Activated CD4-positive, alpha-beta T cell treated with anti-CD3 and anti-CD28 coated beads for 36 hours (primary cell): ENCODE measurements around the gene GSTO2. TPM values are rescaled to one million over a fixed set of nuclear protein-coding genes. Genes with fewer than 3 reads are reported as not detected.
A peak's percentile ranks its signal among the peaks of the same experiment; 100 is the strongest.

Experiments used
- ATAC-seq: fragments of 200-7000 bp; cut with Tn5 transposase; one replicate; pipeline ENCODE4 v1.10.0; 2021; ENCODE audit warnings: mild to moderate bottlenecking, moderate library complexity
- CTCF ChIA-PET: fragments of 350-600 bp; sonication (Branson Sonifier 250); formaldehyde crosslinking; loops from one replicate; lab custom pipeline; 2021; ENCODE audit warnings: antibody characterized with exemption; lab: Charles Lee
- POLR2A ChIA-PET: fragments of 350-600 bp; sonication (Branson Sonifier 250); formaldehyde crosslinking; loops from one replicate; lab custom pipeline; 2021; ENCODE audit warnings: antibody characterized with exemption, inconsistent platforms; lab: Charles Lee
- DNase-seq: peaks from one replicate; pipeline ENCODE4 v3.0.0-alpha.2; 2020
- H3K27ac Mint-ChIP-seq: one replicate; pipeline ENCODE4 v1.8.0; 2021; ENCODE audit warnings: mixed read lengths
- H3K27me3 Mint-ChIP-seq: one replicate; pipeline ENCODE4 v1.8.0; 2021; ENCODE audit warnings: mixed read lengths
- H3K36me3 Mint-ChIP-seq: one replicate; pipeline ENCODE4 v1.8.0; 2021; ENCODE audit warnings: low read depth, mixed read lengths
- H3K4me1 Mint-ChIP-seq: one replicate; pipeline ENCODE4 v1.8.0; 2021; ENCODE audit warnings: mixed read lengths
- H3K4me3 Mint-ChIP-seq: one replicate; pipeline ENCODE4 v1.8.0; 2021; ENCODE audit warnings: mild to moderate bottlenecking, moderate library complexity, mixed read lengths
- H3K9me3 Mint-ChIP-seq: one replicate; pipeline ENCODE4 v1.8.0; 2021; ENCODE audit warnings: low read depth, mixed read lengths
- intact Hi-C, 2 experiments: fragments of 100-400 bp; cut with DNase I in 1 of 2; cut with micrococcal nuclease in 1 of 2; formaldehyde crosslinking; loops; one replicate each; pipeline versions ENCODE4 v1.14.2 to v1.15.1; 2022 to 2024; cut with DNase I, micrococcal nuclease
- total RNA-seq, 2 experiments: library from RNA; stranded (reverse); gene quantifications; one replicate each; pipeline ENCODE4 v1.2.3, GENCODE V29; 2021

Gene GSTO2
- total RNA-seq, 2 experiments from 2014 or later: 2.1 to 2.8 TPM

DNA sequence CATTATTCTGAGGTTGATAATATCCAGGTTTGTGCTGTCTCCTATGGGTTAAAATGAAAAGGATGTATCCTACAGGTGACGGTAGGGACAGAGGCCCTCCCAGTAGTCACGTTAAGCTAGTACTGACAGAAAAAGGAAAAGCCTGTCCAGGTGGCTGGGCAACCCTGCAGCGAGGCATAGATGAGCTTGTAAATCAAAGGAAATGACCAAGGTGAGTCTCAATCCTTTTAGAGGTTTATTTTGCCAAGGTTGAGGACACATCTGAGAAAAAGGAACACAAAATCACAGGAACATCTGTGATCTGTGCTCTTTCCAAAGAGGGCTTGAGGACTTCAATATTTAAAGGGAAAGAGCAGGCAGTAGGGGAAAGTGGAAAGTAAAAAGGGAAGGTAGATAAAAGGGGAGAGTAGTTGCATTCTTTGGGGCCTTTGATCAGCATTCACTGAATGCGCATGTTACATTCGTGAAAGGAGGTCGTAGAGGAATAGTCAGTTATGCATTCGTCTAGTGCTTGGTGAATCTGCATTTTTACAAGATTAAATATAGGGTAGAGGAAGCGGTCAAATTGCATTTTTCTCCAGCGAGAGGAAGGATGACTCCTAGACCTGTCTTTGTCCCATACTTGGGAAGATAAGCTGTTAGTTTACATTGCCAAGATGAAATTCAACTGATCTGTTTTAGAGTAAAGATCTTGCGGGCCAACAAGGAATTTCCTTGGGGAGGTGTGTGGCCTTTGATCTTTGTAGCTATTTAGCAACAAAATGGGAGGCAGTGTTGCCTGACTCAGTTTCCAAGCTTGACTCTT is 15.2 kb upstream of the GSTO2 start:
- Mint-ChIP-seq H3K36me3 (peaks cover 29% of the 10 kb centered on the region), H3K4me1 (peaks cover 44% of the 10 kb centered on the region), H3K27me3 (peaks cover 2% of the 10 kb centered on the region), H3K27ac (peak overlapping the region; percentile 97), H3K9me3 (no peaks in the 10 kb centered on the region), H3K4me3 (peak overlapping the region; percentile 85)
- ChIA-PET POLR2A (interaction anchor here (0.9 to 2.1 kb wide), 3 partner anchors 14 to 22 kb away, joined by 3 to 5 read pairs (median 3); partner anchors contain the start of gene CFAP43), CTCF (interaction anchor here (0.6 to 4.8 kb wide), 6 partner anchors 8 to 386 kb away, joined by 3 to 30 read pairs (median 6); partner anchors contain the start of gene ITPRIP)
- ATAC-seq (no peak), DNase-seq (no peak)
- intact Hi-C loops: loop anchor here (1.0 to 2.0 kb wide), 2 partner anchors 21 to 22 kb away; partner anchors contain the start of gene CFAP43 (in 2 of the 2)

- DNase-seq: peak; percentile 71
- Mint-ChIP-seq H3K27me3 (peaks cover 2% of the 10 kb centered on the region), H3K27ac (peak within 1 kb of the TSS; percentile 97), H3K4me3 (peak within 1 kb of the TSS; percentile 85), H3K4me1 (peaks cover 53% of the 10 kb centered on the region), H3K36me3 (peaks cover 38% of the 10 kb centered on the region), H3K9me3 (no peaks in the 10 kb centered on the region)
- intact Hi-C loops: loop anchor here (1.0 to 2.0 kb wide), 4 partner anchors 14 to 22 kb away; partner anchors contain the start of genes CFAP43 (in 2 of the 2) and GSTO2 (in 1 of the 2)
- ATAC-seq: peak; percentile 56
- CTCF ChIA-PET: interaction anchor here (0.6 to 4.8 kb wide), 12 partner anchors 7 to 385 kb away, joined by 3 to 30 read pairs (median 4); partner anchors contain the start of gene ITPRIP
- POLR2A ChIA-PET: interaction anchor here (0.9 to 3.1 kb wide), 4 partner anchors 13 to 134 kb away, joined by 3 to 23 read pairs (median 5); partner anchors contain the start of genes CFAP43 and GSTO2
Measured at GRCh38 chr10:104254493-104255310, 14.3 kb upstream of the GSTO2 start, which contains the start of gene GSTO1. Gene GSTO1 (plus strand): TSS chr10:104254892. CDS start chr10:104254929, 37 bp downstream.

GRCh38 chr10:104255311-104255981 is 13.5 kb upstream of the GSTO2 start:
- ATAC-seq: peak; percentile 79
- Mint-ChIP-seq H3K9me3 (no peaks in the 10 kb centered on the region), H3K36me3 (peaks cover 45% of the 10 kb centered on the region), H3K4me3 (peak overlapping the region; percentile 85), H3K27ac (peak overlapping the region; percentile 97), H3K27me3 (no peaks in the 10 kb centered on the region), H3K4me1 (peaks cover 61% of the 10 kb centered on the region)
- ChIA-PET POLR2A (interaction anchor here (1.4 to 3.1 kb wide), 3 partner anchors 12 to 134 kb away, joined by 5 to 23 read pairs (median 5); partner anchors contain the start of gene GSTO2), CTCF (interaction anchor here (0.9 to 4.8 kb wide), 9 partner anchors 11 to 369 kb away, joined by 3 to 30 read pairs (median 5); partner anchors contain the start of gene ITPRIP)
- DNase-seq: no peak
- intact Hi-C loops: loop anchor here (1.0 to 2.0 kb wide), 3 partner anchors 13 to 23 kb away; partner anchors contain the start of genes CFAP43 (in 1 of the 2) and GSTO2 (in 1 of the 2)

DNA sequence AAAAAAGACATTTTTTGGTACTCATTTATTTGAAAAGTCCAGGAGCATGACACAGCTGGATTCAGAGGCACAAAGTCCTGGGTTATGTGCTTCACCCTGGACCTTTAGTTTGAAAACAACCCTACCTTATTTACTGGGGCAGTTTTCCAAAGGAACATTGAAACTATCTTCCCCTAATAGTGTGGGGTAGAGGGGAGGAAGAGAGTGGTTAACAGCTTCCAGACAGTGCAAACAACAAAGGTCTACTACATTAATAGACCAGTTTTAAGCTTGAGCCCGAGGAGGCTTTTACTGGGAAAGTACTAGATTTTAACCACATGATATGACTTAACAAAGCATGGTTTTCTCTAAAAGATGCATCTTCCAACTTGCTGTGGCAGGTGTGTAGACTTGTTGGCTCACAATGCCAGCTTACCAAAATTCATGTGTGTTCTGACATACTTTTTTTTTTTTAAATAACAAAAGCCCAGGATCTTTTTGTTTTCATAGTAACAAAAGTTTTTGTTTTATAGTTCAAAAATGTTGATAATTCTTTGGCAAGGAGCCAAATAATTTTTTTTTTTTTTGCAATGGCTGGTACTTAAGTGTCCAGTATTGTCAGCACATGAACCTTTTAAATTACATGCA is 12.5 kb upstream of the GSTO2 start:
- ChIA-PET POLR2A (interaction anchor here (0.7 to 3.1 kb wide), 2 partner anchors 9 to 11 kb away, joined by 4 to 23 read pairs; partner anchors contain the start of gene GSTO2), CTCF (interaction anchor here (1.2 to 4.8 kb wide), 4 partner anchors 10 to 132 kb away, joined by 4 to 30 read pairs (median 12); partner anchors contain the start of gene ITPRIP)
- no peak for DNase-seq
- Mint-ChIP-seq H3K27ac (peak overlapping the region; percentile 97), H3K36me3 (peaks cover 55% of the 10 kb centered on the region), H3K4me1 (peaks cover 71% of the 10 kb centered on the region), H3K4me3 (peak overlapping the region; percentile 85), H3K9me3 (no peaks in the 10 kb centered on the region), H3K27me3 (no peaks in the 10 kb centered on the region)
- no peak for ATAC-seq
- intact Hi-C loops: no loop called here

DNA sequence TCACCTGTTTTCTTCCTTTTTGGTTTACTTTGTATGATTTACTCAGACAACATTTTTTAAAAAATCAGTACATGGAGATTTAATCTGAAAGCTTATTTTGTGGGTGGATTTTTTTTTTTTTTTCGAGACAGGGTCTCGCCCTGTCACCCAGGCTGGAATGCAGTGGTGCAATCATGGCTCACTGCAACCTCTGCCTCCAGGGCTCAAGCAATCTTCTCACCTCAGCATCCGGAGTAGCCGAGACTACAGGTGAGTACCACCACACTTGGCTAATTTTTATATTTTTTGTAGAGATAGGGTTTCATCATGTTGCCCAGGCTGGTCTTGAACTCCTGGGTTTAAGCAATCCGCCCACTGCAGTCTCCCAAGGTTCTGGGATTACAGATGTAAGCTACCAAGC is 11.7 kb upstream of the GSTO2 start:
- intact Hi-C loops: no loop called here
- peaks cover 63% of the 10 kb centered on the region for H3K36me3 Mint-ChIP-seq
- ATAC-seq (no peak), DNase-seq (no peak)
- H3K4me3 Mint-ChIP-seq: peak overlapping the region; percentile 85
- ChIA-PET CTCF (interaction anchor here (1.0 to 4.8 kb wide), 3 partner anchors 9 to 133 kb away, joined by 4 to 30 read pairs (median 7); no protein-coding TSS in a partner anchor), POLR2A (interaction anchor here (3.1 kb wide), 1 partner anchor 11 kb away, joined by 23 read pairs; the partner anchor contains the start of gene GSTO2)
- H3K4me1 Mint-ChIP-seq: peaks cover 77% of the 10 kb centered on the region
- H3K9me3 Mint-ChIP-seq: no peaks in the 10 kb centered on the region
- H3K27me3 Mint-ChIP-seq: no peaks in the 10 kb centered on the region
- peak overlapping the region; percentile 69 for H3K27ac Mint-ChIP-seq

- CTCF ChIA-PET: interaction anchor here (0.7 to 3.1 kb wide), 3 partner anchors 10 to 28 kb away, joined by 3 to 9 read pairs (median 5); no protein-coding TSS in a partner anchor
- Mint-ChIP-seq H3K27me3 (no peaks in the 10 kb centered on the region), H3K4me1 (peaks cover 79% of the 10 kb centered on the region), H3K9me3 (no peaks in the 10 kb centered on the region), H3K27ac (peak overlapping the region; percentile 32), H3K4me3 (no peak overlapping the region), H3K36me3 (peaks cover 71% of the 10 kb centered on the region)
- POLR2A ChIA-PET: no interaction called here
- no peak for DNase-seq
- intact Hi-C loops: no loop called here
- no peak for ATAC-seq
Measured at GRCh38 chr10:104258209-104258608, 10.8 kb upstream of the GSTO2 start.

GRCh38 chr10:104259456-104259855 is 9.5 kb upstream of the GSTO2 start:
- no peak for DNase-seq

GRCh38 chr10:104259999-104260774 is 8.8 kb upstream of the GSTO2 start:
- H3K4me3 Mint-ChIP-seq: peak overlapping the region; percentile 59
- peaks cover 86% of the 10 kb centered on the region for H3K36me3 Mint-ChIP-seq
- ChIA-PET CTCF (interaction anchor here (0.7 to 3.1 kb wide), 5 partner anchors 14 to 358 kb away, joined by 3 to 9 read pairs (median 3); partner anchors contain the start of gene CFAP58), POLR2A (interaction anchor here (0.6 kb wide), 1 partner anchor 139 kb away, joined by 3 read pairs; no protein-coding TSS in a partner anchor)
- peak; percentile 37 for DNase-seq
- H3K27me3 Mint-ChIP-seq: no peaks in the 10 kb centered on the region
- no peaks in the 10 kb centered on the region for H3K9me3 Mint-ChIP-seq
- H3K27ac Mint-ChIP-seq: peak overlapping the region; percentile 89
- peaks cover 78% of the 10 kb centered on the region for H3K4me1 Mint-ChIP-seq
- intact Hi-C loops: loop anchor here in 1 of 2 experiments (2.0 kb wide), 1 partner anchor 137 kb away; the partner anchor contains the start of gene SFR1
- ATAC-seq: peak; percentile 25

More at GRCh38 chr10:104259456-104259855, 9.5 kb upstream of the GSTO2 start:
- ATAC-seq: no peak
- ChIA-PET POLR2A (no interaction called here), CTCF (interaction anchor here (0.6 to 3.1 kb wide), 4 partner anchors 15 to 357 kb away, joined by 3 to 9 read pairs (median 3); partner anchors contain the start of gene CFAP58)
- H3K27me3 Mint-ChIP-seq: no peaks in the 10 kb centered on the region
- intact Hi-C loops: no loop called here
- peaks cover 75% of the 10 kb centered on the region for H3K4me1 Mint-ChIP-seq
- no peaks in the 10 kb centered on the region for H3K9me3 Mint-ChIP-seq
- H3K27ac Mint-ChIP-seq: peak overlapping the region; percentile 89
- no peak overlapping the region for H3K4me3 Mint-ChIP-seq
- peaks cover 80% of the 10 kb centered on the region for H3K36me3 Mint-ChIP-seq

DNA sequence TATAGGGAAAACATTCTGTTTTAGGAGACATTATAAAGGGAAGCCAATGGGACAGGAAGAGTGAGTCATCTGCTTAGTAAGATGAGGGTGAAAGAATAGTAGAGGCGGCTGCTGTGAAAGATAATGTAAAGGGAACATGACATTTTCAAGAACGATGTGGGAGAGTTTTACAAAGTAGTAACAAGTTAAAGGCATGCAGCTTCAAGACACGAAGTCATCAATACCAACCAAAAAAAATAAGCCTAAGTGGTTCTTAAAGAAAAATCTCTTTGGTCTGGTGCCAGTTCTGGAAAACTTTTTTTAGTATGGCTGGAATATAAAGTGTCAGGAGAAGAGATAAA is 8.2 kb upstream of the GSTO2 start:
- peaks cover 84% of the 10 kb centered on the region for H3K4me1 Mint-ChIP-seq
- H3K27ac Mint-ChIP-seq: peak overlapping the region; percentile 89
- CTCF ChIA-PET: interaction anchor here (0.7 to 3.1 kb wide), 4 partner anchors 14 to 373 kb away, joined by 3 to 9 read pairs (median 4); no protein-coding TSS in a partner anchor
- no peaks in the 10 kb centered on the region for H3K27me3 Mint-ChIP-seq
- peak overlapping the region; percentile 59 for H3K4me3 Mint-ChIP-seq
- POLR2A ChIA-PET: interaction anchor here (0.6 kb wide), 1 partner anchor 507 kb away, joined by 3 read pairs; no protein-coding TSS in a partner anchor
- no peak for DNase-seq
- peaks cover 88% of the 10 kb centered on the region for H3K36me3 Mint-ChIP-seq
- no peaks in the 10 kb centered on the region for H3K9me3 Mint-ChIP-seq
- ATAC-seq: peak; percentile 77
- intact Hi-C loops: loop anchor here in 1 of 2 experiments (2.0 kb wide), 1 partner anchor 138 kb away; the partner anchor contains the start of gene SFR1
